Thoracic aorta (tissue), 2 donors: ENCODE results near the gene MYO18B. TPM values are rescaled to one million over a fixed set of nuclear protein-coding genes. Genes with fewer than 3 reads are reported as not detected.

Experiments used
- ATAC-seq: fragments of 150-250 bp; one replicate; pipeline ENCODE4 v1.8.0; 2017; ENCODE audit warnings: low read depth; ENCODE audit not compliant: insufficient number of reproducible peaks, low FRiP score
- DNase-seq: peaks from one replicate; pipeline ENCODE4 v3.0.0-alpha.2; 2020; ENCODE audit warnings: low spot score
- H3K27ac ChIP-seq, 2 donors: fragments of 200-600 bp; sonication (generic); 1 replicate in 1 of 2; 2 replicates in 1 of 2; pipeline ENCODE4 v1.5.1; 2016; ENCODE audit warnings: mild to moderate bottlenecking in 2 of 2, moderate library complexity in 2 of 2
- H3K27me3 ChIP-seq: fragments of 200-600 bp; sonication (generic); replicated peaks from 2 replicates; pipeline ENCODE4 v1.6.0; 2016; ENCODE audit warnings: mild to moderate bottlenecking; ENCODE audit not compliant: insufficient read depth
- H3K36me3 ChIP-seq: fragments of 200-600 bp; sonication (generic); one replicate; pipeline ENCODE4 v1.5.1; 2016
- H3K4me1 ChIP-seq, 2 donors: fragments of 200-600 bp; sonication (generic); 1 replicate in 1 of 2; 2 replicates in 1 of 2; pipeline versions ENCODE4 v1.5.1 to v1.6.0; 2016; ENCODE audit warnings: low read depth in 2 of 2, mild to moderate bottlenecking in 1 of 2; ENCODE audit not compliant: control insufficient read depth in 1 of 2
- H3K4me3 ChIP-seq: fragments of 200-600 bp; sonication (generic); 2 replicates; pipeline ENCODE4 v1.5.1; 2016; ENCODE audit warnings: mild to moderate bottlenecking
- H3K9me3 ChIP-seq: fragments of 200-600 bp; sonication (generic); 2 replicates; pipeline ENCODE4 v1.5.1; 2016
- CTCF ChIP-seq: fragments of 200-600 bp; sonication (generic); IDR thresholded peaks from one replicate; pipeline ENCODE4 v1.5.1; 2019; ENCODE audit warnings: antibody characterized with exemption
- total RNA-seq, 2 donors: library from RNA; depleted of rRNA; stranded (reverse); fragments of >200 nt; gene quantifications; one replicate each; pipeline versions ENCODE4 v1.1.0 to v1.2.3, GENCODE V29; 2016

Gene MYO18B
- total RNA-seq, 2 donors from 2014 or later, result 45.6 to 73.5 TPM

GRCh38 chr22:25774575-25775026 is 32.6 kb downstream of the MYO18B start:
- ATAC-seq, result no peak
- Histone ChIP-seq H3K4me3 (no peak overlapping the region), H3K4me1 (no peaks in the 10 kb centered on the region), H3K36me3 (peaks cover 15% of the 10 kb centered on the region), H3K27ac (no peak overlapping the region), H3K27me3 (no peaks in the 10 kb centered on the region), H3K9me3 (no peaks in the 10 kb centered on the region)
- TF ChIP-seq CTCF, result no peak
- no peak for DNase-seq

- Histone ChIP-seq H3K27me3 (no peaks in the 10 kb centered on the region), H3K4me1 (no peaks in the 10 kb centered on the region), H3K4me3 (no peak overlapping the region), H3K27ac (no peak overlapping the region), H3K9me3 (no peaks in the 10 kb centered on the region), H3K36me3 (peaks cover 11% of the 10 kb centered on the region)
- DNase-seq (no peak), ATAC-seq (no peak)
- no peak for TF ChIP-seq CTCF
Observed at GRCh38 chr22:25775531-25775930, 33.5 kb downstream of the MYO18B start.

- H3K4me1 ChIP-seq, result no peaks in the 10 kb centered on the region
- no peak overlapping the region for H3K4me3 ChIP-seq
- peaks cover 9% of the 10 kb centered on the region for H3K36me3 ChIP-seq
- TF ChIP-seq CTCF, result no peak
- no peaks in the 10 kb centered on the region for H3K27me3 ChIP-seq
- DNase-seq (no peak), ATAC-seq (no peak)
- no peaks in the 10 kb centered on the region for H3K9me3 ChIP-seq
- no peak overlapping the region for H3K27ac ChIP-seq
Observed at GRCh38 chr22:25777411-25777810, 35.4 kb downstream of the MYO18B start.

- no peaks in the 10 kb centered on the region for H3K27me3 ChIP-seq
- DNase-seq (no peak), ATAC-seq (no peak)
- no peaks in the 10 kb centered on the region for H3K9me3 ChIP-seq
- no peak overlapping the region for H3K27ac ChIP-seq
- H3K36me3 ChIP-seq, result peaks cover 9% of the 10 kb centered on the region
- no peaks in the 10 kb centered on the region for H3K4me1 ChIP-seq
- no peak overlapping the region for H3K4me3 ChIP-seq
- no peak for TF ChIP-seq CTCF
Observed at GRCh38 chr22:25777870-25778269, 35.9 kb downstream of the MYO18B start.

GRCh38 chr22:25779426-25779825 is 37.4 kb downstream of the MYO18B start:
- TF ChIP-seq CTCF, result no peak
- Histone ChIP-seq H3K4me3 (no peak overlapping the region), H3K4me1 (no peaks in the 10 kb centered on the region), H3K27ac (no peak overlapping the region), H3K27me3 (no peaks in the 10 kb centered on the region), H3K36me3 (peaks cover 12% of the 10 kb centered on the region), H3K9me3 (no peaks in the 10 kb centered on the region)
- no peak for DNase-seq
- no peak for ATAC-seq
